ENCODE data around the gene DERL2.

The DERL2 gene

DNA sequence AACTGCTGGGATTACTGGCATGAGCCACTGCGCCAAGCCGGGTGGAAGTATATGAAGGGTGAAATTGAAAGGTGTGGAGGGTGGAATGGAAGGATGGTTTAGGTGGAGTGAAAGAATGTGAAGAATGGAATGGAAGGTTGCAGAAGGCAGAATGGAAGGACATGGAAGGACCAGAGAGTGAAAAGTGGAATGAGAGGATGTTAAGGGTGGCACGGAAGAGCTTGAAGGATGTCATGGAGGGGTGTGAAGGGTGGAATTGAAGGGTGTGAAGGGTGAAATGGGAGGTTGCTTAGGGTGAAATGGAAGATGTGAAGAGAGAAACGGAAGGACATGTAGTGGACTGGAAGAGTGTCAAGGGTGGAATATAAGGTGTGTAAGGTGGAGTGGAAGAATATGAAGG lies 16.6 kb upstream of the DERL2 start:
- DNase-seq (ENCODE audit: low read depth in 2 of 2), result no peak
- no peak overlapping the region for H3K4me3 ChIP-seq (replicated peaks in 1 of 2; ENCODE audit: low read depth in 2 of 2, low read length in 2 of 2)

DNA sequence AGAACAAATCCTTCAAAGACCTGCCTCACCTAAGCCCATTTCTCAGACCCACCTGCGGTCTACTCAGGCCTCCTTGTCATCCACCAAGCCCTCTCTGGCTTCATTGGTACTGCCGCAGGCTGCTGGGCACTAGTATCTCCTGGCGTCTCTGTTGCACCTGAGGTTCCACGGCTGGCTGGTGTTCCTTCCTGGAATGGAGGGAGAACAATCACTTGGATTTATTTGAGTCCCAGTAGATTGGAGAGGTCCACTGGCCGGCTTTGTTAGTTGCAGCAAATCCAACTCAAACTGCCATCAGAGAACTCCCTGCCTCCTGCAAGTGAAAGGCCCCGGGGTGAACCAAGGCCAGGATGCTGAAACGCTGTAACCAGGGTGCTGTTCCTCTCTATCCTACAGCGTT lies 15.7 kb upstream of the DERL2 start:
- DNase-seq (ENCODE audit: low read depth in 2 of 2), result no peak
- H3K4me3 ChIP-seq (replicated peaks in 1 of 2; ENCODE audit: low read depth in 2 of 2, low read length in 2 of 2), result no peak overlapping the region
- TF ChIP-seq, protein P1, sequence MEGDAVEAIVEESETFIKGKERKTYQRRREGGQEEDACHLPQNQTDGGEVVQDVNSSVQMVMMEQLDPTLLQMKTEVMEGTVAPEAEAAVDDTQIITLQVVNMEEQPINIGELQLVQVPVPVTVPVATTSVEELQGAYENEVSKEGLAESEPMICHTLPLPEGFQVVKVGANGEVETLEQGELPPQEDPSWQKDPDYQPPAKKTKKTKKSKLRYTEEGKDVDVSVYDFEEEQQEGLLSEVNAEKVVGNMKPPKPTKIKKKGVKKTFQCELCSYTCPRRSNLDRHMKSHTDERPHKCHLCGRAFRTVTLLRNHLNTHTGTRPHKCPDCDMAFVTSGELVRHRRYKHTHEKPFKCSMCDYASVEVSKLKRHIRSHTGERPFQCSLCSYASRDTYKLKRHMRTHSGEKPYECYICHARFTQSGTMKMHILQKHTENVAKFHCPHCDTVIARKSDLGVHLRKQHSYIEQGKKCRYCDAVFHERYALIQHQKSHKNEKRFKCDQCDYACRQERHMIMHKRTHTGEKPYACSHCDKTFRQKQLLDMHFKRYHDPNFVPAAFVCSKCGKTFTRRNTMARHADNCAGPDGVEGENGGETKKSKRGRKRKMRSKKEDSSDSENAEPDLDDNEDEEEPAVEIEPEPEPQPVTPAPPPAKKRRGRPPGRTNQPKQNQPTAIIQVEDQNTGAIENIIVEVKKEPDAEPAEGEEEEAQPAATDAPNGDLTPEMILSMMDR (IDR thresholded peaks at IDR 0.05; ENCODE audit: low read depth, low read length), result no peak

More for the DNA sequence above, 16.6 kb upstream of the DERL2 start:
- TF ChIP-seq, protein P1 (IDR thresholded peaks at IDR 0.05; ENCODE audit: low read depth, low read length), result no peak

DNA sequence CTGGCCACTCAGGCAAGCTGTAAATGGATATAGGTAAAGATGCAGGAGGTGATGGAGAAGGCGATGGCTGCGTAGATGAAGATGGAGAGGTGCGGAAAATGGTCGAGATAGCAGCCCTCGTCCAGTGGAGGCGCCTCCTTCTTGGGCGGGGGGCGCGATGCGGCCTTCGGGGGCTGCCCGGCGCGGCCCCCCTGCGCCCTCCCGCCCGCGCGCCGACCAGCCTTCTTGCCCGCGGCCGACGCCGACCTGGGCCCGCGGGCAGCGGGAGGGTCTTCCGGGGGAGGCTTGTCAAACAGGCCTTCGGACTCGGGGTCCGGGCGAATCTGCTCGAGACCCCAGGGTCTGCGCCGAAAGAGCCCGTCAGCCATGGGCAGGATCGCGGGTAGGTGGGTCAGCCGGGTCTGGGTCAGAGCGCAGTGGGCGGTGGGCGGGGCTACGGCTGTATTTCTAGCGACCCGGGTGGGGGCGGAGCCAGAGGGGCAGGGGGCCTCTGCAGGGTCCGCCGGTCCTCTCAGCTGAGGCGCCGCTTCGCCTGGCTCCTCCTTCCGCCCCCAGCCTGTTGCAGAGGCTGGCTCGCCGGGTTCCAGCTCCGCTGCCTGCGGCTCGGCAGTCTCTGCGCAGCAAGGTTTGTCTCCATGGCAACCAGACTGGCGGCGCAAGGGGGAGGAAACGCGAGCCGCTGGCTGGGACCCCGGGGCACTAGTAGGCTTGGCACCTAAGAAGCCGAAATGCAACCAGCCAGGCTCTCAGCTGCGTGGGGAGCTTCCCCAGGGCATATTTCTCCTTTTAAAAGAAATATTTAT lies 14.8 kb upstream of the DERL2 start:
- TF ChIP-seq, protein P1 (IDR thresholded peaks at IDR 0.05; ENCODE audit: low read depth, low read length), result no peak
- peak overlapping the region; percentile 64 to 75 for H3K4me3 ChIP-seq (replicated peaks in 1 of 2; ENCODE audit: low read depth in 2 of 2, low read length in 2 of 2)
- peak; percentile 50 to 93 for DNase-seq (ENCODE audit: low read depth in 2 of 2)

DNA sequence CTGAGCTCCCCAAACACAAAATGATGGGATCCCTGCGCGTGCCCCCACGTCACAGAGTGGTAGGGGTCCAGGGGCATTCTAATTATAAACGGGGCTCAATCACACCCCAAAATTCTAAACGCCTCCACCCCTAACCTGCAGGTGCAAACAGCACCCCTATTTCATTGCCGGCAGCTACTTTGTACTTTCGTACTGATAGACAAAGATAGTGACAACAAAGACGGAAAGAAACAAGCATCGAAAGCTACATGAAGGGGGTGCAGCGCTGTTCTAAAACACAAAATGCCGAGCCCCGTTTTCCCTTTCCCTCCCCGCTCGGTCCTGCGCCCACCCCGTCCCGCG lies 14.2 kb upstream of the DERL2 start:
- TF ChIP-seq, protein P1 (IDR thresholded peaks at IDR 0.05; ENCODE audit: low read depth, low read length), result no peak
- peak overlapping the region; percentile 64 to 75 for H3K4me3 ChIP-seq (replicated peaks in 1 of 2; ENCODE audit: low read depth in 2 of 2, low read length in 2 of 2)
- DNase-seq (ENCODE audit: low read depth in 2 of 2), result peak in 1 of 2 donors; percentile 4

DNA sequence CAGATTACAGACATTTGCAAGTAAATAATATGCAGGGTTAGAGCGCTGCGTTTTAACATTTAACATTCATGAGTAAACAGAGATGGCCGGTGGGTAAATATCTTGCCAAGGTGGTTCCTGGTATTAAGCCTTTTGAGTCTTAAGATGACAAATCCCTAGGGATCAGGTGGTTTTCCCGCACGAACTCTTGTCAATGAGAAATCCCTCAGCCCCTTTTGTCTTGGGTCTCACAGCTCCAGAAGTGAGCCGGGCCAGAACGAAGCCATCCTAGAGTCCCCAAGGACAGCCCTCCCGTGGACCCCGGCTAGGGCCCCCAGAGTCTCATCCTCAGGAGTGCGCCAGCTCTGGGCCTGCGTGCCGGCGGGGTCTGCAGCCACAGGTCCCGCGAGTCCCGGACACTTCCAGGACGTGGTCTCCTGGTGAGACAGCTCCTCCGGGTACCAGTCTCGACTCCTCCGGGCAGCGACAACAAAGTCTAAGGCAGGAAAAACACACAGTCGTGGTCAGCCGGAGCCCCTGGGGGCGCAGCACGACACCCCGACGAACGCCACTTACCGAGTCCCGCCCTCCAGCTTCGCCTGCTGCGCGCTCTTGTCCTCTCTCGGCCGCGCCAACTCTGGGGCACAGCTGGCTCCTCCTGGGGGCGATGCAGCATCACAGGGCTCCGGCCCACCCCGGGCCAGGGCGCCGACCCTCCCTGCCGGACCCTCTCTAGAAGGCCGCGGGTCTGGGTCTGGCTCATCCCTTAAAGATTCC lies 13.7 kb upstream of the DERL2 start:
- DNase-seq (ENCODE audit: low read depth in 2 of 2), result no peak
- peak overlapping the region; percentile 64 to 75 for H3K4me3 ChIP-seq (replicated peaks in 1 of 2; ENCODE audit: low read depth in 2 of 2, low read length in 2 of 2)
- TF ChIP-seq, protein P1 (IDR thresholded peaks at IDR 0.05; ENCODE audit: low read depth, low read length), result no peak

DNA sequence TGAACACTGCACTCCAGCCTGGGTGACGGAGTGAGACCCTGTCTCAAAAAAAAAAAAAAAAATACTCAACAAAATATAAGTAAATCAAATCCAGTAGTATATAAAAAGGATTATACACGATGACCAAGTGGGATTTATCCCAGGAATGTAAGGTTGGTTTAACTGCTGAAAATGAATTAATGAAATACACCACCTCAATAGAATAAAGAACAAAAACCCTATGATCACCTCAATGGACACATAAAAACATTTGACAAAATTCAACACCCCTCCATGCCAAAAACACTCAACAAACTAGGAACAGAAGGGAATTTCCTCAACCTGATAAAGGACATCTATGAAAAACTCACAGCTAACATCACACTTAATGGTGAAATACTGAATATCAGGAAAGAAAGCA lies 7.0 kb upstream of the DERL2 start:
- TF ChIP-seq, protein P1 (IDR thresholded peaks at IDR 0.05; ENCODE audit: low read depth, low read length), result no peak
- no peak for DNase-seq (ENCODE audit: low read depth in 2 of 2)

More for the DNA sequence above, 7.0 kb upstream of the DERL2 start:
- no peak overlapping the region for H3K4me3 ChIP-seq (replicated peaks in 1 of 2; ENCODE audit: low read depth in 2 of 2, low read length in 2 of 2)
